Fibroblast of upper back skin (primary cell): ENCODE data around the gene SFTA2.
"Not testable (repeated sequence)": the region's sequence is repeated elsewhere in the genome, so short reads cannot be mapped to it uniquely, and the experiment has no call there.

Experiments used
- DNase-seq: peaks from one replicate; pipeline ENCODE4 v3.0.0-alpha.2; 2013

The SFTA2 gene

DNA sequence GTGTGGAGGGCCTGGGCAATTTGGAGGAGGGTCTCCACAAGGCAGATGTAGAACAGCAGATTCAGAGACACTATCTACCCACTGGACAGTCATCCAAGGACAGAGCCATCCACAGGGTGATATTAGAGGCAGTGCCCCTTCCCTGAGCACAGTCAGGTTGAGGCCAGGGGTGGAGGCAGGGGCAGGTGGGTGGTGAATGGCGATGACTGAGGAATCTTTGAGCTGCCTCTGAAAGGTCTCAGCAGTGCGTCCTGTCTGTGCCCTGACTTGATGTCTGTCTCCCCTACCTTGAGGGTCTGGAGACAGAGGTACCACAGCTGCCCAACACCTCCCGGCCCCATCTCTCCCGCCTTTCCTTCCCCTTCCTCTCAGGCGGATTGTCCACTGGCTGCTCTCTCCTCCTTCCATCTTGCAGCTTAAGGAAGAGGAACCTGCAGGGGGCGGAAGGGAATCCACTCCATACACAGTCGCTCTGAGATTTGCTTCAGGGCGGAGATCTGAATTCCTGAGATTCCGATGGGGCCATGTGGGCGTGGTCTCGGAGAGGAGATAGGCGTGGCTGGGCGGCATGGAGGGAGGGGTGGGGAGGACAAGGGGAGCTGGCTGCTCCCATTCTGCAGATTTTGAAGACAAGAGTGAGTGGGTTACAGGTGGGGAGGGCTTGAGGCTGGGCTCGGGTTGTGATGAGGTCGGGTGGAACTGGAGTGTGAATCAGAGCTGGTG, 10.5 kb upstream of the SFTA2 start:
- DNase-seq: peak; percentile 89

DNA sequence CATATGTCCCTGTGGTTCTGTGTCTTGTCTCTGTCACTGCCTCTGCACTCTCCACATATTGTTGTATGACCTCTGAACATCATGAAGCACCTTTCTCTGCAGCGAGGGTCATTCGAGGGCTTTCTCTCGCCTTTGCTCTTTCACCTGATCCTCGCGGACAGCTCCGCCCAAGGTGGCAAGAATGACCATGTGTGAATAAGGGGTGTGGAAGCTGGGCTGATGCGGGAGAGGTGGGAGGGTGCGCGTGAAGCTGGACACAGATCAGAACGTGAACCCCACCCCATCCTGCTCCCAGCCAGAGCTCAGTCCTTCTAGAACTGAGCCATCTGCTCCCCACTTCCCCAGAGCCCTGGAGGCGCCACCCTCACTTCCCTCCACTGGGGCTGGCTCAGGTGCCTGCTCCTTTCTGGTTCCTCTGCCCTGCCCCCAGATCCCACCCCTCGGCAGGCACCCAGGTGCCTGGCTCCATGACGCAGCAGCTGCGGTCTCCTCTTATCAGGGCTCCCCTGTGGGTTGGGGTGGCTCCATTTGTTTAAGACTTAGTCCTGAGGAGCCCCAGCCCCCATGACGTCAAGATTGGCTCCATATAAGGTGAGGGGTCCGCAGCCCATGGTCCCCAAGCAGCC, 8.5 kb upstream of the SFTA2 start, which contains the start of gene MUCL3:
Gene MUCL3 (plus strand): TSS at position 613 of the 626 bp plus-strand sequence. CDS start 27 bp downstream, outside the sequence.
- DNase-seq: no peak

DNA sequence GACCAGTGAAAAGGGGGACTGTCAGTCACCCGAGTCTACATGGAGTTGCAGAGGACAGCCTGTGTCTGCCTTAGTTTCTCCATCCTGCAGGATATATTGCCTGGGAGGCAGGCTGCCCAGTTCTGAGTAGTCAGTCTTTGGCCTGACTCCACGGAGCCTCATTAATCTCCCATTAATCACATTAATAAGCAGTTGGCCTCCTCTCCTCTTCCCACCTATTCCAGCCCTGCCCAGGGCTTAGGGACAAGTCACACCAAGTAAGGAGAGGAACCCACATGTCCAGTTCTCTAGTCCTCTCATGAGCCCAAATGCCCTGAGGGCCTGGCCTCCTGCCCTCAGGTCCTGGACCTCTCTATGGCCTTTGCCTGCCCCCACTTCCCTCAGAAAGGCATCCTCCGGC, 7.5 kb upstream of the SFTA2 start:
- DNase-seq: no peak

DNA sequence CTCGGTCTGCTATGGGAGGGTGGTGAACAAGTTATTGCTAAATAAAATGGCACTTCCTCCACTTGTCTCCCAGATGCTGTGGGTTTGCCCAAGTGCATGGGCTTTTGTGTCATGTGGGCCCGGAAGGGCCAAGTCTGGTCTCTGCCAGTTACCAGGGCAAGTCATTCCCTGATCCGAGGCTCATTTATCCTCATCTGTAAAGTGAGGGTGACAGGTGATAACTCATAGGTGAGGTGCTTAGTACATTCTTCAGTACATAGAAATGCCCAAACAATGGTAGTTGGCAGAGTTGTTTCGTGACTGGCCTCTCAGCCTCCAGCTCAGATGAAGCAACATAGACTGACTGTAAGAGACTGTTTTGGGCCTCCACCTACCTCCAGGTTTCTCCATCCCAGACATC, 6.8 kb upstream of the SFTA2 start:
- no peak for DNase-seq

DNA sequence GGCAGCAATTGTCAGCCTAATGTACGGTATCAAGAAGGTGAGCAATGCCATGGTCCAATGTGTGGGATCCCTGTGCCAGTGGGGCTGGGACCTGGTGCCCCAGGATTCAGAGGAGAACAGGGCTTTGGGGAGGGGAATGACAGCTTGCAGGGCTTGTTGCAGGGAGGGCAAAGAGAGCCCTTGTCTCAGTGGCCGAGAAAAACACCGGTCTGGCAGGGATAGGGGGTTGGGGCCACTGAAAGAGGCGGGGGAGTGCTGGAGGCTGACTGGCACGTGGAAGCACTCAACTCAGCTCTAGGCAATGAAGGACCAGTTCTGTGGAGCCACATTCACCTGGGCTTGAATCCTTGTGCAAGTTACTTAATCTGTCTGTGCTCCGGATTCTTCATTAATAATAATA, 5.3 kb upstream of the SFTA2 start:
- no peak for DNase-seq

DNA sequence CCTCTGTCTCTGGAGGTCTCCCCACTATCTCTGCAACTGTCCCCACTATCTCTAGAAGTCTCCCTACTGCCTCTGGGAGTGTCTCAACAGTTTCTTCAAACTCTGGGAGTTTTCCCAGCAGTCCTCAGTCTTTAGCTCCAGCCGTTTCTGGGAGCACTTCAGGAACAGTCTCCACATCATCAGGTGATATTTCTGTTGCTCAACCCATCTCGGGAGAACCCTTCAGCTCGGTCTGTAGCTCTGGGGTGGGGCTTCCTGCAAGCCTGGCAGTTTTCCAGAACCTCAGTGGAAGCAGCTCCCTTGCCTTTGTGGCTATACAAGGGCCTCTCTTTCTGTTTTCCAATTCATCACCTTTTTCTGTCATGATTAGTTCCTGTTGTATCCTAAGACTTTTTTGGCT, 3.0 kb upstream of the SFTA2 start:
- DNase-seq: peak; percentile 12

DNA sequence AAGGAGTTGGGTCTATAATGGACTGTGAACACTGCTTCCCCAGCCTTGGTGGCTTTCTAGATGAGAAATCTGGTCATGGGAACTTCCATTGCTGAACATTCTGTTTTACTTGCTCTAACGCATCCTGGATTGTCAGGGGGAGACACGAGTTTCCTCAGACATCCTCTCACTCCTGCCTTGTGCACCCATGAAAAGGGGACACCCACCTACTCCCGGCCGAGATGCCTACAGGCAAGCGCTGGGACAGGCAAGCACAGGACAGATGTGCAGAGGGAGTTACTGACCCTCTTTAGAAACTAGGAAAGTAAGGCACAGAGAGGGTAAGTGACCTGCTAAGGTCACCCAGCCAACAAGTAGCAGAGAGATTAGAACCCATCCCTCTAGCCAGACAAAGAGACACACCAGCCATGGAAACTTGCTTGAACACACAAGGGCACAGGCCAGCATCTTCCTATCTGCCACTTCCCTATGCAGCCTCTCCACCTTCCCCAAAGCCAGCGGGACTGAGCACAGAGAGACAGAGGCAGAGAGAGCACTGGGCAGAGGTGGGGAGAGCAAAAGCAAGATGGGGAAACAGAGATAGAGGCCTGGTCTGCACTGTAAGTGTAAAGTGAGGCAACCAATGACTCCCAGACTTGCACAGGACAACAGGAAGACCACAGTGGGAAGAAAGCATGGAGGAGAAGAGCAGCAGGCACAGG, 845 bp upstream of the SFTA2 start:
- no peak for DNase-seq

DNA sequence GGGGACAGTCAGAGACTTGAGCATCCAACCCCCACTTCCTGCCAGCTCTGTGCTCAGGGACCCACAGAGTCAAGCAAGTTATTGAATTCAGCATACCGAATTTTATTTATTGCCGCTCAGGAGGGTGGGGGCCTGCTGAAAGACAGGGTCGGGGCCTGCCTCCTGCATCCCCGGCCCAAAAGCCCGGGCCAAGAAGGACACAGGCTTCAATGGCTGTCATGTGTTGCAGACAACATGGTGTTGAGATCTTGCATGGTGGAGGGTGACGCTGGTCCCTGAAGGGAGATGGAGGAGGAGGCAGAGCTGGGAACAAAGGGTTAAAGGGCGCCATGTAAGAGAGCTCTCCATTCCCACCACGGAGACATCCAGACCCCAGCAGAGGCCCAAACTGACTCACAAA, 698 bp downstream of the SFTA2 start:
- DNase-seq: no peak

DNA sequence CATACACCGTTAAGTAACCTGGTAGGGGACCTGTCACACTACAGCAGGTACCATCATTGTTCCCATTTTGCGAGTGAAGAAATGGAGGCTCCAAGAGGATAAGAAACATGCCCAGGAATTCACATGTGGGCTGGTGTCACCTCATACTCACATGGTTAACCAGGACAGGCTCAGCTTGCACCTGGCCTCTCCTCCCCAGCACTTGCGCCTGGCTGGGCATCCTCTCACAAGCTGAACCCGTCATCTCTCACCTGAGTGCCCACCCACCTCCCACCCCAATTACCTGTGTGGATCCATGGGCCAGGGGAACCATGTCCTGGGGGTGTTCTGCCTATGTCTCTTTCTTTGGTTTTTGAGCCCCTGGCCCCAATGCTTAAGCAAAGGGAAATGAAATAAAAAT, 1.5 kb downstream of the SFTA2 start:
- DNase-seq: no peak

DNA sequence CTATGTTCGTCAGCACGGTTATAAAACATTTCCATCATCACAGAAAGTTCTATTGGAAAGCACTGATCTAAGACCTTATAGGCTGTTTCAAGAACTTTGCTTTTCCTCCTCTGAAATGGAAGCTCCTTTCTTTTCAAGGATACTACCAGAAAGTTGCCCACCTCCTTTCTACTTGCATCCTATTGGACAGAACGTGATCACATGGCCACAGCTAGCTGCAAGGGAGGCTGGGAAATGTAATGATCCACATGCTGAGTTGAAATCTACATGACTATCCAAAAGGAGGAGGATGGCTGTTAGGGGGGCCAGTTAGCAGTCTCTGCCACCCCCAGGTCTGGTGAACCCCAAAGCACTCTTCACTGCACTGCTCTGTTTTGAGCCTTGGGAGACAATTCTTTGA, 3.3 kb downstream of the SFTA2 start:
- no peak for DNase-seq

DNA sequence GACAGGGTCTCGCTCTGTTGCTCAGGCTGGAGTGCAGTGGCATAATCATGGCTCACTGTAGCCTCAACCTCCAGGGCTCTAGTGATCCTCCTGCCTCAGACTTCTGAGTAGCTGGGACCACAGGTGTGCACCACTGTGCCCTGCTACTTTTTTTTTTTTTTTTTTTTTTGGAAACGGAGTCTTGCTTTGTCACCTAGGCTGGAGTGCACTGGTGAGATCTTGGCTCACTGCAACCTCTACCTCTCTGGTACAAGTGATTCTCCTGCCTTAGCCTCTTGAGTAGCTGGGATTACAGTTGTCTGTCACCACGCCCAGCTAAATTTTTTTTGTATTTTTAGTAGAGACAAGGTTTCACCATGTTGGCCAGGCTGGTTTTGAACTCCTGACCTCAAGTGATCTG, 4.9 kb downstream of the SFTA2 start:
- not testable (repeated sequence) for DNase-seq

DNA sequence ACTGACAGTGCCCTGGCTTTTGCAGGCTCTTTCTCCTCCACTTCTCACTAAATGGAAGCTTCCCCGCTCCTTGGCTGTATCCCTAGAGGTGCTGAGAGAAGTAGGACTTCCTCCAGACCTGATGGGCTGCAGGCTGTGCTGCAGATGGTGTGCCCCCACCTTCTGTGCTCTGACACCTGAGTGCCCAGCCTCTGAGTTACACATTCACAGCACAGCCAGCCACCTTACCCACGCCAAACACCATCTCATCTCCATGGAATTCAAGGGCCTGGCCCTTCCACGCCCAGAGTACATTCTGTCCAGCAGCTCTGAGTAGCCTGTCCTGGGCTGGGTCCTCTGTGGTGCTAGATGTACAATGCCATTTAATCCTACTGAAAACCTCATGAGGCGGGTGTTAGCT, 5.3 kb downstream of the SFTA2 start:
- DNase-seq: no peak

DNA sequence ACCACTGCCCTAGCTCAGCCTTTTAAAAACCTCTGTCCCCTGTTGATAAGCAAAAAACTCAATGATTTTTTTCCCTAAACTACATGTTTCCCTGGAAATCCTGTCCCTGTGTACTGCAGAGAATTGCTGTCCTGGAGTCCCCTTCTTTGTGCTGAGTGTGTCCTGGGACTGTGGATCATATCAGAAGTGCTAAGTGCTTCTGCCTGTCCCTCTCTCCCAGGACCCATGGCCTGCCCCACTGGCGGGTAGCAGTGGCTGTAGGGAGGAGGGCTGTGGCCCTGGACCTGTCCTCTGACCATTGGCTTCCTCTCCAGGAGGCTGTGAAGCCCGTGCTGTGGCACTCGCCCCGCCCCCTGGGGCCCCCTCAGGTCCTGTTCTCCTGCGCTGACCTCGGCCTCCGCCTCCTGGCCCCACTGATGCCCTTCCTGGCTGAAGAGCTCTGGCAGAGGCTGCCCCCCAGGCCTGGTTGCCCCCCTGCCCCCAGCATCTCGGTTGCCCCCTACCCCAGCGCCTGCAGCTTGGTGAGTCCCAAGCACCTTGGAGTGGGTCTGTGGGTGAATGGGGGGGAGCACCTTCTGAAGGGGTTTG, 7.8 kb downstream of the SFTA2 start:
- not testable (repeated sequence) for DNase-seq

DNA sequence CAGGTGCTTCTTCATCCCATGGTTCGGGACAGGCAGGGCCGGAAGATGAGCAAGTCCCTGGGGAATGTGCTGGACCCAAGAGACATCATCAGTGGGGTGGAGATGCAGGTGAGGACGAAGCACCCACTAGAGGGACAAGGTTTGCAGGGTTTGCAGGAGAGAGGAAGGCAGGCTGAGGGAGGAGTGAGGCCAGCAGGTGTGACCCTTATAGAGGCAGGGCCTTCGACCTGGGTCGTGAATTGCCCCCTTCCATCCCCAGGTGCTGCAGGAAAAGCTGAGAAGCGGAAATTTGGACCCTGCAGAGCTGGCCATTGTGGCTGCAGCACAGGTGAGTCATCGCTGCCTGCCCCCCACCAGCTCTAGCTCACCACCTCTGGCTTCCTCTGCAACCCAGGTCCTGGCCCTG, 9.5 kb downstream of the SFTA2 start:
- no peak for DNase-seq

DNA sequence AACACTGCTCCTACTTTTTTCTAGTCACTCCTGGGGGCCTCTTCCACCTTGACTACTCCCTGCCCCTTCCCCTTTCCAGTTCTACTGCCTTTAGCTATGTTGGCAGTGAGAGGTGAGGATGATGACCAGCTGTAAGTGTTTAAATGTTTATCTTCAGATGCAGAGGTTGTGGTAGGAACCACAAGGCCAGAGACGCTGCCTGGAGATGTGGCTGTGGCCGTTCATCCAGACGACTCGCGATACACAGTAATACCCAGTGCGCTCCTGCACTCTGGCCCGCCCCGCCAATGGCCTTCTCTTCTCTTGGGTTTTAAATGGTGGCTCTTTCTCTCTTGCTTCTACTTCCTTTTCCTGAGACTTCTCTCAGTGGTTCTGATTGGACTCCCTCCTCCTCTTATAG, 13.3 kb downstream of the SFTA2 start:
- DNase-seq: no peak

DNA sequence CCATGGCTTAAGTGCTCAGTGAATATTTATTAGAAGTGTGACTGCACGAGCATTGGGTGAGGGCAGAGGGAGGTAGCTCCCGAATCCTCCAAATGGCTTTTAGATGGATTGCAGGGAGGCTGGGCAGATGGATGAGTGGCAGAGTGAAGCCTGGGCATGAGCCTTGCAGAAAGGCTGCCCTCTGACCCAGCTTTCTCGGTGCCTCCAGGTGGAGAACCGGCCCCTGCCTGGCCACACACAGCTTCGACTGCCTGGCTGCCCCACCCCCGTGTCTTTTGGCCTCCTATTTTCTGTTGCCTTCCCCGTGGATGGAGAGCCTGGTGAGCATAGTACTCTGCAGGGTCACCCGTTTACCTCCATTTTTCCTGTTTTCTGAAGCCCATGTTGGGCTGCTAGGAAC, 14.5 kb downstream of the SFTA2 start:
- DNase-seq: no peak

DNA sequence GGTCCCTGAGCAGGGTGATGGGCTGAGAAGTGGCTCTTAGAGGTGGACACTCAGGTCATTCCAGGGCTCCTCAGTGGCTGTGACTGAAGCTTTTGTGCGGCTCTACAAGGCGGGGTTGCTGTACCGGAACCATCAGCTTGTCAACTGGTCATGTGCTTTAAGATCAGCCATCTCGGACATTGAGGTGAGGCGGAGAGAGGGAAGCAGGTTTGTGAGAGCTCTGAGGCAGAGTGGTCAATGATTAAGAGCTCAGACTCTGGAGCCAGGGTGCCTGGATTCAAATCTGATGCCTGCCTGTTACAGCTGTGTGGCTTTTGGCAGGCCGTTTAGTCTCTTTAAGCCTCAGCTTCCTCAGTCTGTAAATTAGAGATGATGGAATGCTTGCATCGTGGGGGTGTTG, 14.9 kb downstream of the SFTA2 start:
- DNase-seq: no peak

DNA sequence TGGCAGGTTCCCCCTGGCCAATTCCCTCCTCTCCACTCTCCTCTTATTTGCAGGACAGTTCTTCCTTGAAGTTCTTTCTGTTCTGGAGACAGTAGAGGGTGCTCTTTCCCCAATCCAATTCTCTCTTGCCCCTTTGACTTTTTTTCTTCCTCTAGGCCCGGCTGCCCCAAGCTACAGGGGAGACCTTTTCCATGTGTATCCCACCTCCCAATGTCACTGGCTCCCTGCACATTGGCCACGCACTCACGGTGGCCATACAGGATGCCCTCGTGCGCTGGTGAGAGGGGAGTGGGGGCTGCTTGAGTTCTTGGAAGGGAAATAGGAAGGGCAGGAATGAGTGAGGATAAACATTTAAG, 16.4 kb downstream of the SFTA2 start:
- DNase-seq: peak; percentile 74

DNA sequence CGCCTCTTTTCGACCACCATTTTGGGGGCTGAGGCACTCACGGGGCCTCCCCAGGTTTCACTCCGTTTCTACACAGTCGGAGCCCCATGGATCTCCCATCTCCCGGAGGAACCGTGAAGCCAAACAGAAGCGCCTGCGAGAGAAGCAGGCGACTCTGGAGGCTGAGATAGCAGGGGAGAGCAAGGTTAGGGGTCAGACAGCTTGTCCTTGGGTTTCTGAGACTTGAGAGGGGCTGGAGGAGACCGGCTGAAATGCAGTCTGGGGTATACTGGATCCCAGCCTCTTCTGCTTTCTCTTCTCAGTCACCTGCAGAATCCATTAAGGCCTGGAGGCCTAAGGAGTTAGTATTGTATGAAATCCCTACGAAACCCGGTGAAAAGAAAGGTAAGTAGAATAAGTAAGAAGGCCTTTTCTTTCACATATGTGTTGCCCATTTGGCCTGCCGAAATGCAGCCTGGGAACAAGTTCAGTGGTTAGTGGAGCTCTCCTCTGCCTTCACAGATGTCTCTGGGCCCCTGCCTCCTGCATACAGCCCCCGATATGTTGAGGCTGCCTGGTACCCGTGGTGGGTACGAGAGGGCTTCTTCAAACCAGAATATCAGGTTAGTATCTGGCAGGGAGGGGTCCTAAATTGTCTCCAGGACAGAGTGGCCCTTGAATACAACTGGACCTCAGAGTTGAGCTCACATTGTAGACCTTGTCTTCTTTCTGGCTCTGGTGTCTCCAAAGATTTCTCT, 16.9 kb downstream of the SFTA2 start:
- DNase-seq: no peak

DNA sequence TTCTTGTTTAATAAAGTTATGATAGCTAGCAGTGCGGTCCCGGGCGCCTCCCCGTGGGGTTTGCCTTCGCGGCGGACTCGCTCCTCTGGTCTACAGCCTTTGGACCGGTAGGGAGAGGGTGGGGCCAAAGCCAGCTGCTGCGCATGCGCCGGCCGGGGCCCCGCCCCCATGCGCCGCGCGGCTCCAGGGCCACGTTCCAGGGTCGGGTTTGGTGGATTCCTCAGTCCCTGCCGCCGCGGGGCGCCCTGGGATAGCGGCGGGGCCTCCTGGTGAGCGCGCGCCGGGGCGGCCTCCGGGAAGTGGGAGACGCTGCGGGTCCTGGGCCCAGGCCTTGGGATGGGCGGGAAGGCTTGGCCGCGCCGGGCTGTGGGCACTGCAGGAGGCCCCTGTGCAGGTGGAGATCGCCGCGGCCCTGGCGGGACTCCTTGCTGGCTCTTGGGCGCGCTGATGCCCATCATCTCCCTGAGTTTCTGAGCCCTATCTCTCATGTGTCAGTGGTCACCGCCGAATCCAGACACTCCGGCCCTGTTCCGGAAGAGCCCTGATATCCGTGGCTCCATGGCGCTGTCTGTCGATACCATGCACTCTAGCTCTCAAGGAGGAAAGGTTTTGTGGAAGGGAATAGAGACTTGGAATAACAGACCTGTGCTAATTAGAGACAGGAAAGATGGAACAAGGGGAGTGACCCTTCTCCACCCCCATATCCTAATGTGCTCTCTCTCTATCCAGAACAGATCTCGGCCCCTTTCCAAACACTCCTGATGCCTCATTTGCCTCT, 17.7 kb downstream of the SFTA2 start, which contains the start of gene VARS2:
Gene VARS2 (plus strand): TSS at position 163 of the 778 bp plus-strand sequence. CDS start 599 bp downstream, at position 762.
- DNase-seq: peak; percentile 92

DNA sequence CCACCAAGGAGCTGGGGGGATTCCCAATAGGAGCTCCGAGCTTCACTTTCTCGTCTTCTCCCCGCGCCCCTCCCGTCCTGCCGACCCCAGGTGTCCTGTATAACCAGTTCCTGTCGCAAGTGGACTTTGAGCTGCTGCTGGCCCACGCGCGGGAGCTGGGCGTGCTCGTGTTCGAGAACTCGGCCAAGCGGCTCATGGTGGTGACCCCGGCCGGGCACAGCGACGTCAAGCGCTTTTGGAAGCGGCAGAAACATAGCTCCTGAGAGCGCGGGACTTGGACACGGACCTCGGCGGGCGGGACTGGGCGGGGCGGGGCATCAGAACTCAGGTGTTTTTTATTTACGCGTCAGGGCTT, 18.3 kb downstream of the SFTA2 start:
- no peak for DNase-seq
